ENCODE data around the gene ESPL1.

The ESPL1 gene

GRCh38 chr12:53244337-53244736 is 23.8 kb upstream of the ESPL1 start:
- H2AFZ ChIP-seq (ENCODE audit: low read depth, low read length, severe bottlenecking): no peak overlapping the region
- H3F3A ChIP-seq (ENCODE audit: insufficient read depth): no peaks in the 10 kb centered on the region
- no peak overlapping the region for H3K4me2 ChIP-seq (ENCODE audit: low read depth, low read length, poor library complexity, severe bottlenecking)
- TF ChIP-seq EZH2phosphoT487 (conservative IDR thresholded peaks at IDR 0.05; ENCODE audit: low read length): no peak
- no peak for TF ChIP-seq CTCF (IDR thresholded peaks at IDR 0.05; ENCODE audit: insufficient read depth, low read length, poor library complexity, severe bottlenecking)
- no peak overlapping the region for H3K4me3 ChIP-seq (ENCODE audit: insufficient read depth, low read length, poor library complexity, severe bottlenecking)
- H3K9me3 ChIP-seq (ENCODE audit: insufficient read depth, low read length): no peaks in the 10 kb centered on the region
- no peaks in the 10 kb centered on the region for H3K27me3 ChIP-seq (ENCODE audit: low read length)
- no peak overlapping the region for H3K27ac ChIP-seq (ENCODE audit: low read depth, low read length)
- H4K20me1 ChIP-seq (ENCODE audit: low read depth, low read length): no peaks in the 10 kb centered on the region
- H3K9me2 ChIP-seq (replicated peaks; ENCODE audit: insufficient read depth, low read length): no peaks in the 10 kb centered on the region
- H3K79me2 ChIP-seq (ENCODE audit: insufficient read depth, low read length): no peaks in the 10 kb centered on the region
- H3K36me3 ChIP-seq (ENCODE audit: low read length): no peaks in the 10 kb centered on the region
- no peak overlapping the region for H3K9ac ChIP-seq (ENCODE audit: low read length)

GRCh38 chr12:53245286-53245685 is 22.8 kb upstream of the ESPL1 start:
- no peaks in the 10 kb centered on the region for H3K27me3 ChIP-seq (ENCODE audit: low read length)
- no peaks in the 10 kb centered on the region for H3K79me2 ChIP-seq (ENCODE audit: insufficient read depth, low read length)
- H3K27ac ChIP-seq (ENCODE audit: low read depth, low read length): no peak overlapping the region
- no peak for TF ChIP-seq EZH2phosphoT487 (conservative IDR thresholded peaks at IDR 0.05; ENCODE audit: low read length)
- no peak for TF ChIP-seq CTCF (IDR thresholded peaks at IDR 0.05; ENCODE audit: insufficient read depth, low read length, poor library complexity, severe bottlenecking)
- no peaks in the 10 kb centered on the region for H3K9me2 ChIP-seq (replicated peaks; ENCODE audit: insufficient read depth, low read length)
- H3K4me2 ChIP-seq (ENCODE audit: low read depth, low read length, poor library complexity, severe bottlenecking): no peak overlapping the region
- H3K36me3 ChIP-seq (ENCODE audit: low read length): no peaks in the 10 kb centered on the region
- no peak overlapping the region for H2AFZ ChIP-seq (ENCODE audit: low read depth, low read length, severe bottlenecking)
- H3K9me3 ChIP-seq (ENCODE audit: insufficient read depth, low read length): no peaks in the 10 kb centered on the region
- no peak overlapping the region for H3K9ac ChIP-seq (ENCODE audit: low read length)
- no peaks in the 10 kb centered on the region for H3F3A ChIP-seq (ENCODE audit: insufficient read depth)
- H3K4me3 ChIP-seq (ENCODE audit: insufficient read depth, low read length, poor library complexity, severe bottlenecking): no peak overlapping the region
- H4K20me1 ChIP-seq (ENCODE audit: low read depth, low read length): no peaks in the 10 kb centered on the region

- Histone ChIP-seq H3K9me2 (replicated peaks; ENCODE audit: insufficient read depth, low read length) (no peaks in the 10 kb centered on the region), H3K36me3 (ENCODE audit: low read length) (no peaks in the 10 kb centered on the region), H3K27me3 (ENCODE audit: low read length) (no peaks in the 10 kb centered on the region), H3K79me2 (ENCODE audit: insufficient read depth, low read length) (peaks cover 9% of the 10 kb centered on the region), H3K4me3 (ENCODE audit: insufficient read depth, low read length, poor library complexity, severe bottlenecking) (peak overlapping the region; percentile 88), H2AFZ (ENCODE audit: low read depth, low read length, severe bottlenecking) (peak overlapping the region; percentile 96), H3K27ac (ENCODE audit: low read depth, low read length) (peak overlapping the region; percentile 16; the same call in 1 of the 2 replicates), H4K20me1 (ENCODE audit: low read depth, low read length) (no peaks in the 10 kb centered on the region), H3K4me2 (ENCODE audit: low read depth, low read length, poor library complexity, severe bottlenecking) (peak overlapping the region; percentile 88), H3K9ac (ENCODE audit: low read length) (peak overlapping the region; percentile 85), H3K9me3 (ENCODE audit: insufficient read depth, low read length) (no peaks in the 10 kb centered on the region), H3F3A (ENCODE audit: insufficient read depth) (no peaks in the 10 kb centered on the region; the same call in 1 of the 2 replicates)
- peak; percentile 39 for TF ChIP-seq CTCF (IDR thresholded peaks at IDR 0.05; ENCODE audit: insufficient read depth, low read length, poor library complexity, severe bottlenecking)
- TF ChIP-seq EZH2phosphoT487 (conservative IDR thresholded peaks at IDR 0.05; ENCODE audit: low read length): no peak
Measured at GRCh38 chr12:53251477-53252348, 16.4 kb upstream of the ESPL1 start.
